Endothelial cell (in vitro differentiated cells): Measurements from ENCODE around the gene PLEKHS1. TPM values are rescaled to one million over a fixed set of nuclear protein-coding genes. Genes with fewer than 3 reads are reported as not detected.

Experiments used
- DNase-seq: peaks from one replicate; pipeline ENCODE4 v3.0.0; 2021; ENCODE audit warnings: low spot score
- H3K27ac Mint-ChIP-seq: one replicate; pipeline ENCODE4 v1.8.0; 2021; ENCODE audit warnings: mixed read lengths, inconsistent platforms; ENCODE audit not compliant: unreplicated experiment
- H3K27me3 Mint-ChIP-seq: one replicate; pipeline ENCODE4 v1.8.0; 2021; ENCODE audit warnings: mild to moderate bottlenecking, moderate library complexity, mixed read lengths, inconsistent platforms; ENCODE audit not compliant: unreplicated experiment
- H3K36me3 Mint-ChIP-seq: one replicate; pipeline ENCODE4 v1.8.0; 2021; ENCODE audit warnings: mild to moderate bottlenecking, low read depth, mixed read lengths, inconsistent platforms; ENCODE audit not compliant: unreplicated experiment
- H3K4me1 Mint-ChIP-seq: one replicate; pipeline ENCODE4 v1.8.0; 2021; ENCODE audit warnings: mild to moderate bottlenecking, mixed read lengths, inconsistent platforms; ENCODE audit not compliant: unreplicated experiment
- H3K4me3 Mint-ChIP-seq: one replicate; pipeline ENCODE4 v1.8.0; 2021; ENCODE audit warnings: mild to moderate bottlenecking, mixed read lengths, inconsistent platforms; ENCODE audit not compliant: unreplicated experiment
- H3K9me3 Mint-ChIP-seq: one replicate; pipeline ENCODE4 v1.8.0; 2021; ENCODE audit warnings: mixed read lengths, inconsistent platforms; ENCODE audit not compliant: unreplicated experiment
- CTCF ChIP-seq: fragments of 200-600 bp; sonication (generic); IDR thresholded peaks from one replicate; pipeline ENCODE4 v1.5.0; 2021; ENCODE audit warnings: antibody characterized with exemption; ENCODE audit not compliant: unreplicated experiment
- total RNA-seq: library from RNA; stranded (reverse); fragmentation: NEBNext Ultra II Directional; extraction: Animal tissue kit (Norgen Biotek cat#: 25700); gene quantifications from one replicate; pipeline ENCODE4 v1.2.1, GENCODE V29; 2021; ENCODE audit not compliant: unreplicated experiment

PLEKHS1 gene
- total RNA-seq, 1 donor from 2014 or later, result not detected

GRCh38 chr10:113732966-113733365, 18.5 kb upstream of the PLEKHS1 start:
- Mint-ChIP-seq H3K27me3 (peaks cover 3% of the 10 kb centered on the region), H3K4me3 (no peak overlapping the region), H3K27ac (no peak overlapping the region), H3K36me3 (peaks cover 6% of the 10 kb centered on the region), H3K4me1 (no peaks in the 10 kb centered on the region), H3K9me3 (no peaks in the 10 kb centered on the region)
- TF ChIP-seq CTCF, result no peak
- DNase-seq, result no peak

GRCh38 chr10:113733635-113734034, 17.8 kb upstream of the PLEKHS1 start:
- peaks cover 6% of the 10 kb centered on the region for H3K36me3 Mint-ChIP-seq
- H3K27me3 Mint-ChIP-seq, result peaks cover 3% of the 10 kb centered on the region
- no peaks in the 10 kb centered on the region for H3K4me1 Mint-ChIP-seq
- no peak for TF ChIP-seq CTCF
- no peak overlapping the region for H3K27ac Mint-ChIP-seq
- DNase-seq, result no peak
- H3K4me3 Mint-ChIP-seq, result no peak overlapping the region
- H3K9me3 Mint-ChIP-seq, result no peaks in the 10 kb centered on the region

- no peaks in the 10 kb centered on the region for H3K36me3 Mint-ChIP-seq
- no peak overlapping the region for H3K27ac Mint-ChIP-seq
- no peaks in the 10 kb centered on the region for H3K4me1 Mint-ChIP-seq
- TF ChIP-seq CTCF, result no peak
- no peak for DNase-seq
- H3K9me3 Mint-ChIP-seq, result no peaks in the 10 kb centered on the region
- H3K27me3 Mint-ChIP-seq, result peaks cover 3% of the 10 kb centered on the region
- no peak overlapping the region for H3K4me3 Mint-ChIP-seq
Observed at GRCh38 chr10:113735913-113736312, 15.6 kb upstream of the PLEKHS1 start.

GRCh38 chr10:113736576-113736975, 14.9 kb upstream of the PLEKHS1 start:
- no peaks in the 10 kb centered on the region for H3K4me1 Mint-ChIP-seq
- H3K4me3 Mint-ChIP-seq, result no peak overlapping the region
- peaks cover 3% of the 10 kb centered on the region for H3K27me3 Mint-ChIP-seq
- TF ChIP-seq CTCF, result no peak
- H3K9me3 Mint-ChIP-seq, result no peaks in the 10 kb centered on the region
- no peak overlapping the region for H3K27ac Mint-ChIP-seq
- DNase-seq, result no peak
- H3K36me3 Mint-ChIP-seq, result no peaks in the 10 kb centered on the region

- no peak for TF ChIP-seq CTCF
- H3K27me3 Mint-ChIP-seq, result peaks cover 3% of the 10 kb centered on the region
- no peaks in the 10 kb centered on the region for H3K4me1 Mint-ChIP-seq
- no peaks in the 10 kb centered on the region for H3K9me3 Mint-ChIP-seq
- H3K36me3 Mint-ChIP-seq, result no peaks in the 10 kb centered on the region
- no peak overlapping the region for H3K27ac Mint-ChIP-seq
- DNase-seq, result no peak
- H3K4me3 Mint-ChIP-seq, result no peak overlapping the region
Observed at GRCh38 chr10:113739031-113739430, 12.5 kb upstream of the PLEKHS1 start.
